PC-9 (cell line): ENCODE data around the gene SUN1. TPM values are rescaled to one million over a fixed set of nuclear protein-coding genes. Genes with fewer than 3 reads are reported as not detected.
A peak's percentile ranks its signal among the peaks of the same experiment; 100 is the strongest.

ENCODE experiments used
- BruUV-seq: library from RNA; stranded (reverse); fragments of 400-500 nt; replicated peaks from 2 replicates; lab custom pipeline; 2021; lab: Mats Ljungman, UMichigan
- CTCF ChIA-PET: fragments of 300-600 bp; sonication (Branson Sonifier 250); formaldehyde crosslinking; loops from one replicate; lab custom pipeline; 2022; ENCODE audit warnings: antibody characterized with exemption; lab: Charles Lee
- POLR2A ChIA-PET: fragments of 300-600 bp; sonication (Branson Sonifier 250); formaldehyde crosslinking; loops from one replicate; lab custom pipeline; 2022; ENCODE audit warnings: antibody characterized with exemption; ENCODE audit not compliant: unreplicated experiment; lab: Charles Lee
- DNase-seq, 2 experiments: peaks; one replicate each; pipeline versions ENCODE4 v3.0.0 to v3.0.0-alpha.2; 2015 to 2022; ENCODE audit warnings: mixed read lengths in 1 of 2
- H2AFZ ChIP-seq: fragments of 200-600 bp; sonication (generic); 2 replicates; pipeline ENCODE4 v1.8.1; 2017; ENCODE audit warnings: antibody characterized with exemption
- H3F3A ChIP-seq: fragments of 200-600 bp; sonication (generic); 2 replicates; pipeline ENCODE4 v1.8.1; 2017; ENCODE audit warnings: antibody characterized with exemption, mild to moderate bottlenecking, low read depth; ENCODE audit not compliant: insufficient read depth
- H3K27ac ChIP-seq: fragments of 200-600 bp; sonication (generic); 2 replicates; pipeline ENCODE4 v1.6.1; 2016; ENCODE audit warnings: mixed run types
- H3K27me3 ChIP-seq: fragments of 200-600 bp; sonication (generic); 2 replicates; pipeline ENCODE4 v1.6.1; 2016; ENCODE audit warnings: low read depth, mixed run types; ENCODE audit not compliant: insufficient read depth
- H3K36me3 ChIP-seq: fragments of 200-600 bp; sonication (generic); 2 replicates; pipeline ENCODE4 v1.6.1; 2016; ENCODE audit warnings: low read depth, mixed run types
- H3K4me1 ChIP-seq: fragments of 200-600 bp; sonication (generic); replicated peaks from 2 replicates; pipeline ENCODE4 v1.6.1; 2016; ENCODE audit warnings: mixed run types; ENCODE audit not compliant: insufficient read depth
- H3K4me2 ChIP-seq: fragments of 200-600 bp; sonication (generic); 2 replicates; pipeline ENCODE4 v1.6.1; 2017; ENCODE audit warnings: mixed run types
- H3K4me3 ChIP-seq: fragments of 200-600 bp; sonication (generic); 2 replicates; pipeline ENCODE4 v1.6.1; 2016; ENCODE audit warnings: mixed run types
- H3K79me2 ChIP-seq: fragments of 200-600 bp; sonication (generic); 2 replicates; pipeline ENCODE4 v1.6.1; 2017; ENCODE audit warnings: low read depth, mixed run types
- H3K9me2 ChIP-seq: fragments of 200-600 bp; sonication (generic); 2 replicates; pipeline ENCODE4 v1.8.1; 2017; ENCODE audit warnings: mild to moderate bottlenecking; ENCODE audit not compliant: insufficient read depth
- H3K9me3 ChIP-seq: fragments of 200-600 bp; sonication (generic); 2 replicates; pipeline ENCODE4 v1.8.1; 2016; ENCODE audit warnings: low read depth; ENCODE audit not compliant: insufficient read depth
- H4K20me1 ChIP-seq: fragments of 200-600 bp; sonication (generic); 2 replicates; pipeline ENCODE4 v1.8.1; 2017; ENCODE audit not compliant: insufficient read depth
- EZH2 ChIP-seq: fragments of 200-600 bp; sonication (generic); IDR thresholded peaks from 2 replicates; pipeline ENCODE4 v1.8.0; 2017; ENCODE audit warnings: antibody characterized with exemption, low read depth
- intact Hi-C: fragments of 100-400 bp; cut with micrococcal nuclease; formaldehyde crosslinking; loops from one replicate; pipeline ENCODE4 v1.10.0; 2022; ENCODE audit not compliant: unreplicated experiment
- total RNA-seq: library from RNA; stranded (reverse); gene quantifications from 2 replicates; pipeline ENCODE4 v1.2.3, GENCODE V29; 2021
- TF ChIP-seq, protein P1 (sequence below): fragments of 200-600 bp; sonication (generic); conservative IDR thresholded peaks from 2 replicates; pipeline ENCODE4 v1.6.1; 2017; ENCODE audit warnings: mixed run types, antibody characterized with exemption, mild to moderate bottlenecking, moderate library complexity

The SUN1 gene
- total RNA-seq, 1 experiment from 2014 or later: 245 TPM

GRCh38 chr7:901041-901387, 68.7 kb downstream of the SUN1 start:
- Histone ChIP-seq H3K36me3 (no peaks in the 10 kb centered on the region), H3K4me2 (peak overlapping the region; percentile 27; the same call in 1 of the 2 replicates), H3K27ac (no peak overlapping the region), H2AFZ (no peak overlapping the region), H3K79me2 (no peaks in the 10 kb centered on the region), H3F3A (peaks cover 14% of the 10 kb centered on the region; the same call in 1 of the 2 replicates), H3K4me1 (peaks cover 4% of the 10 kb centered on the region), H4K20me1 (peaks cover 4% of the 10 kb centered on the region), H3K27me3 (no peaks in the 10 kb centered on the region), H3K9me2 (no peaks in the 10 kb centered on the region), H3K4me3 (no peak overlapping the region), H3K9me3 (no peaks in the 10 kb centered on the region)
- DNase-seq: no peak
- TF ChIP-seq, protein P1, sequence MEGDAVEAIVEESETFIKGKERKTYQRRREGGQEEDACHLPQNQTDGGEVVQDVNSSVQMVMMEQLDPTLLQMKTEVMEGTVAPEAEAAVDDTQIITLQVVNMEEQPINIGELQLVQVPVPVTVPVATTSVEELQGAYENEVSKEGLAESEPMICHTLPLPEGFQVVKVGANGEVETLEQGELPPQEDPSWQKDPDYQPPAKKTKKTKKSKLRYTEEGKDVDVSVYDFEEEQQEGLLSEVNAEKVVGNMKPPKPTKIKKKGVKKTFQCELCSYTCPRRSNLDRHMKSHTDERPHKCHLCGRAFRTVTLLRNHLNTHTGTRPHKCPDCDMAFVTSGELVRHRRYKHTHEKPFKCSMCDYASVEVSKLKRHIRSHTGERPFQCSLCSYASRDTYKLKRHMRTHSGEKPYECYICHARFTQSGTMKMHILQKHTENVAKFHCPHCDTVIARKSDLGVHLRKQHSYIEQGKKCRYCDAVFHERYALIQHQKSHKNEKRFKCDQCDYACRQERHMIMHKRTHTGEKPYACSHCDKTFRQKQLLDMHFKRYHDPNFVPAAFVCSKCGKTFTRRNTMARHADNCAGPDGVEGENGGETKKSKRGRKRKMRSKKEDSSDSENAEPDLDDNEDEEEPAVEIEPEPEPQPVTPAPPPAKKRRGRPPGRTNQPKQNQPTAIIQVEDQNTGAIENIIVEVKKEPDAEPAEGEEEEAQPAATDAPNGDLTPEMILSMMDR: no peak
- TF ChIP-seq EZH2: no peak
- ChIA-PET CTCF (interaction anchor here (1.0 kb wide), 1 partner anchor 28 kb away, joined by 5 read pairs; no protein-coding TSS in a partner anchor), POLR2A (no interaction called here)
- intact Hi-C loops: loop anchor here (2.0 kb wide), 1 partner anchor 24 kb away; the partner anchor contains the start of gene GET4
- no TSS peak for BruUV-seq

- H3K4me3 ChIP-seq: no peak overlapping the region
- H3K4me1 ChIP-seq: peaks cover 4% of the 10 kb centered on the region
- H3K27ac ChIP-seq: no peak overlapping the region
- H3K27me3 ChIP-seq: no peaks in the 10 kb centered on the region
- H3K36me3 ChIP-seq: no peaks in the 10 kb centered on the region
- peak overlapping the region; percentile 27; the same call in 1 of the 2 replicates for H3K4me2 ChIP-seq
- H3F3A ChIP-seq: peaks cover 9% of the 10 kb centered on the region; the same call in 1 of the 2 replicates
- ChIA-PET POLR2A (interaction anchor here (0.6 kb wide), 2 partner anchors 61 to 73 kb away, joined by 3 to 4 read pairs; no protein-coding TSS in a partner anchor), CTCF (interaction anchor here (0.9 to 1.0 kb wide), 2 partner anchors 28 to 164 kb away, joined by 3 to 5 read pairs; no protein-coding TSS in a partner anchor)
- intact Hi-C loops: loop anchor here (2.0 kb wide), 1 partner anchor 25 kb away; the partner anchor contains the start of gene GET4
- H3K79me2 ChIP-seq: no peaks in the 10 kb centered on the region
- peak; percentile 70 to 90 for DNase-seq
- no TSS peak for BruUV-seq
- H4K20me1 ChIP-seq: no peaks in the 10 kb centered on the region; the same call in 1 of the 2 replicates
- no peaks in the 10 kb centered on the region for H3K9me2 ChIP-seq
- H3K9me3 ChIP-seq: no peaks in the 10 kb centered on the region
- TF ChIP-seq EZH2: no peak
- TF ChIP-seq, protein P1: no peak
- H2AFZ ChIP-seq: no peak overlapping the region
Observed at GRCh38 chr7:901388-902154, 69.3 kb downstream of the SUN1 start.

GRCh38 chr7:902996-903395, 70.7 kb downstream of the SUN1 start:
- no peaks in the 10 kb centered on the region for H3K79me2 ChIP-seq
- no peak overlapping the region for H3K4me2 ChIP-seq
- no peak for DNase-seq
- H2AFZ ChIP-seq: no peak overlapping the region
- no peak overlapping the region for H3K4me3 ChIP-seq
- CTCF ChIA-PET: no interaction called here
- H3K4me1 ChIP-seq: peaks cover 4% of the 10 kb centered on the region
- intact Hi-C loops: no loop called here
- no TSS peak for BruUV-seq
- POLR2A ChIA-PET: no interaction called here
- H3K27ac ChIP-seq: no peak overlapping the region
- no peaks in the 10 kb centered on the region for H3K36me3 ChIP-seq
- no peaks in the 10 kb centered on the region for H3K27me3 ChIP-seq
- H3K9me3 ChIP-seq: no peaks in the 10 kb centered on the region
- no peak for TF ChIP-seq EZH2
- TF ChIP-seq, protein P1: no peak
- H3K9me2 ChIP-seq: no peaks in the 10 kb centered on the region
- no peaks in the 10 kb centered on the region for H4K20me1 ChIP-seq
- H3F3A ChIP-seq: peaks cover 18% of the 10 kb centered on the region; the same call in 1 of the 2 replicates
